PC-3 (cell line): ENCODE measurements around the gene CNKSR3. TPM values are rescaled to one million over a fixed set of nuclear protein-coding genes. Genes with fewer than 3 reads are reported as not detected.

ENCODE experiments used
- ATAC-seq: fragments of 200-7000 bp; cut with Tn5 transposase; 2 replicates; pipeline ENCODE4 v1.9.1; 2020; ENCODE audit warnings: mild to moderate bottlenecking, moderate library complexity
- BruUV-seq: library from RNA; stranded (reverse); fragments of 400-500 nt; replicated peaks from 2 replicates; lab custom pipeline; 2021; lab: Mats Ljungman, UMichigan
- CTCF ChIA-PET: fragments of 300-600 bp; sonication (Branson Sonifier 250); formaldehyde crosslinking; loops from one replicate; lab custom pipeline; 2022; ENCODE audit warnings: antibody characterized with exemption; lab: Charles Lee
- POLR2A ChIA-PET: fragments of 300-600 bp; sonication (Branson Sonifier 250); formaldehyde crosslinking; loops from one replicate; lab custom pipeline; 2022; ENCODE audit warnings: antibody characterized with exemption; ENCODE audit not compliant: unreplicated experiment; lab: Charles Lee
- DNase-seq: peaks from one replicate; pipeline ENCODE4 v3.0.0-alpha.2; 2015
- H2AFZ ChIP-seq: fragments of 300-600 bp; sonication (generic); 2 replicates; pipeline ENCODE4 v1.6.0; 2016; ENCODE audit warnings: antibody characterized with exemption, low read length
- H3F3A ChIP-seq: fragments of 300-600 bp; sonication (generic); one replicate; pipeline ENCODE4 v1.6.0; 2017; ENCODE audit warnings: antibody characterized with exemption, low read length, control low read depth, mild to moderate bottlenecking; ENCODE audit not compliant: unreplicated experiment
- H3K27ac ChIP-seq: fragments of 300-600 bp; sonication (generic); 2 replicates; pipeline ENCODE4 v1.5.1; 2016; ENCODE audit warnings: mild to moderate bottlenecking, low read length
- H3K27me3 ChIP-seq: fragments of 300-600 bp; sonication (generic); 2 replicates; pipeline ENCODE4 v1.6.1; 2016; ENCODE audit warnings: low read length, mixed read lengths
- H3K36me3 ChIP-seq: fragments of 300-600 bp; sonication (generic); 2 replicates; pipeline ENCODE4 v1.6.1; 2016; ENCODE audit warnings: low read depth, mixed run types, low read length, mixed read lengths
- H3K4me1 ChIP-seq: fragments of 300-600 bp; sonication (generic); 2 replicates; pipeline ENCODE4 v1.5.1; 2016; ENCODE audit warnings: low read length; ENCODE audit not compliant: insufficient read depth
- H3K4me2 ChIP-seq: fragments of 300-600 bp; sonication (generic); 2 replicates; pipeline ENCODE4 v1.6.0; 2016; ENCODE audit warnings: low read length
- H3K4me3 ChIP-seq: fragments of 300-600 bp; sonication (generic); 2 replicates; pipeline ENCODE4 v1.5.1; 2016; ENCODE audit warnings: mild to moderate bottlenecking, low read length, mixed read lengths
- H3K79me2 ChIP-seq: fragments of 300-600 bp; sonication (generic); 2 replicates; pipeline ENCODE4 v1.6.1; 2017; ENCODE audit warnings: low read length, mixed read lengths
- H3K9ac ChIP-seq: fragments of 300-600 bp; sonication (generic); 2 replicates; pipeline ENCODE4 v1.6.0; 2016; ENCODE audit warnings: mild to moderate bottlenecking, low read length
- H3K9me2 ChIP-seq: fragments of 300-600 bp; sonication (generic); replicated peaks from 2 replicates; pipeline ENCODE4 v1.6.1; 2016; ENCODE audit warnings: mixed run types, low read length, mixed read lengths
- H3K9me3 ChIP-seq: fragments of 300-600 bp; sonication (generic); 2 replicates; pipeline ENCODE4 v1.6.1; 2016; ENCODE audit warnings: low read length, mixed read lengths
- H4K20me1 ChIP-seq: fragments of 300-600 bp; sonication (generic); 2 replicates; pipeline ENCODE4 v1.6.1; 2016; ENCODE audit warnings: low read length, mixed read lengths
- CTCF ChIP-seq: fragments of 300-600 bp; sonication (generic); conservative IDR thresholded peaks from 2 replicates; pipeline ENCODE4 v1.5.1; 2017; ENCODE audit warnings: antibody characterized with exemption, low read depth, mild to moderate bottlenecking, low read length
- EZH2 ChIP-seq: fragments of 300-600 bp; sonication (generic); IDR thresholded peaks from one replicate; pipeline ENCODE4 v1.6.1; 2017; ENCODE audit warnings: antibody characterized with exemption, mild to moderate bottlenecking, low read length; ENCODE audit not compliant: unreplicated experiment
- EZH2phosphoT487 ChIP-seq: fragments of 300-600 bp; sonication (generic); IDR thresholded peaks from 2 replicates; pipeline ENCODE4 v1.6.1; 2018; ENCODE audit warnings: mild to moderate bottlenecking, antibody characterized with exemption, low read length, borderline replicate concordance
- intact Hi-C: fragments of 100-400 bp; cut with micrococcal nuclease; formaldehyde crosslinking; loops from 2 replicates; pipeline ENCODE4 v1.9.0; 2023
- total RNA-seq: library from RNA; depleted of rRNA; stranded (reverse); fragments of >200 nt; gene quantifications from 2 replicates; pipeline ENCODE4 v1.2.3, GENCODE V29; 2014

Gene CNKSR3
- total RNA-seq, 1 experiment from 2014 or later, result 3.2 TPM

GRCh38 chr6:154471609-154472362, 38.7 kb downstream of the CNKSR3 start:
- Histone ChIP-seq H3K4me3 (no peak overlapping the region), H2AFZ (no peak overlapping the region), H3K79me2 (no peaks in the 10 kb centered on the region), H3K27me3 (no peaks in the 10 kb centered on the region), H3K4me2 (no peak overlapping the region), H3K4me1 (peaks cover 15% of the 10 kb centered on the region), H3K9me2 (no peaks in the 10 kb centered on the region), H3K9ac (no peak overlapping the region), H3K27ac (no peak overlapping the region), H3F3A (no peaks in the 10 kb centered on the region), H3K9me3 (no peaks in the 10 kb centered on the region), H3K36me3 (no peaks in the 10 kb centered on the region; the same call in 1 of the 2 replicates), H4K20me1 (no peaks in the 10 kb centered on the region)
- POLR2A ChIA-PET, result no interaction called here
- no peak for DNase-seq
- intact Hi-C loops, result no loop called here
- TF ChIP-seq CTCF (no peak), EZH2 (no peak), EZH2phosphoT487 (no peak)
- ATAC-seq, result no peak
- CTCF ChIA-PET, result no interaction called here
- BruUV-seq, result no TSS peak

DNA sequence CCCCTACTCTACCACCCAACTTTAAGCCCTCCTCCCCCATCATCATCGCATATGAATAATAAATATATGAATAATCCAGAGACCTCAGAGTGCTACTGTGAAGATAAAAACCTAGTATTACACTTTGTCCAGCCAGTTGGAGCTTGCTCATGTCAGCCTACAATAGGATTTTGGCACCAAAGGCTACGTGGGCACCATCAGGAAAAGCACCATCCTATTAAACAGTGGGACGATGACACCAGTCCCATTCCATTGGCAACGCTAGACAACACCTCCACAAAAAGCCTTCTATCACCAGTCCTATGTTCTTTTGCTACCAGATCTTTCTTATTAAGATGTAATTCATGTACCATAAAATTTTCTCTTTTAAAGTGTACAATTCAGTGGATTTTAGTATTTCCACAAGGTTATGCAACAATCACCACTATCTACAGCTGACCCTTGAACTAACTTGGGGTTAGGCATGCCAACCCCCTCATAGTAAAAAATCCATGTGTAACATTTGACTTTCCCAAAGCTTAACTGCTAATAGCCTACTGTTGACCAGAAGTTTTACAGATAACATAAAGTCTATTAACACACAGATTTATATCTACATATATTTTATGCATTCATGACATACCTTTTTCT, 41.1 kb downstream of the CNKSR3 start:
- Histone ChIP-seq H3F3A (no peaks in the 10 kb centered on the region), H3K79me2 (no peaks in the 10 kb centered on the region), H3K27me3 (no peaks in the 10 kb centered on the region), H4K20me1 (no peaks in the 10 kb centered on the region), H3K9ac (no peak overlapping the region), H3K27ac (no peak overlapping the region), H3K4me1 (peaks cover 2% of the 10 kb centered on the region; the same call in 1 of the 2 replicates), H3K9me2 (no peaks in the 10 kb centered on the region), H3K4me2 (no peak overlapping the region), H3K4me3 (no peak overlapping the region), H3K36me3 (no peaks in the 10 kb centered on the region; the same call in 1 of the 2 replicates), H3K9me3 (no peaks in the 10 kb centered on the region), H2AFZ (no peak overlapping the region)
- ATAC-seq, result no peak
- no peak for DNase-seq
- ChIA-PET CTCF (no interaction called here), POLR2A (no interaction called here)
- TF ChIP-seq EZH2 (no peak), EZH2phosphoT487 (no peak), CTCF (no peak)
- no TSS peak for BruUV-seq
- intact Hi-C loops, result no loop called here

DNA sequence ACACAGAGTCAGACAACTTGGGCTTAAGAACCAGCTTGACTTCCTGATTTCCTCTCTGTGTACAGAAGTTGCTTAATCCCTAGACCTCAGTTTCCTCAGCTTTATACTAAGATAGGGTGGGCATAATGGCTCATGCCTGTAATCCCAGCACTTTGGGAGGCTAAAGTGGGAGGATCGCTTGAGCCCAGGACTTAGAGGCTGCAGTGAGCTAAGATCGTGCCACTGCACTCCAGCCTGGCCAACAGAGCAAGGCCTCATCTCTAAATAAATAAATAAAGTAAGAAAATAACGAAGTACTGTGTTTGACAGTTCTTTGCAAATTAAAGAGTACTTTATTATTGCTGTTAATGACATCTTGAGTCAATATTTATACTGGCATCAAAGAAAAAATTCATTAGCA, 41.7 kb downstream of the CNKSR3 start:
- POLR2A ChIA-PET, result no interaction called here
- intact Hi-C loops, result no loop called here
- H3K9me2 ChIP-seq, result no peaks in the 10 kb centered on the region
- H4K20me1 ChIP-seq, result no peaks in the 10 kb centered on the region
- H3K4me3 ChIP-seq, result no peak overlapping the region
- no peak for ATAC-seq
- no peaks in the 10 kb centered on the region for H3F3A ChIP-seq
- CTCF ChIA-PET, result no interaction called here
- H3K79me2 ChIP-seq, result no peaks in the 10 kb centered on the region
- H3K9me3 ChIP-seq, result no peaks in the 10 kb centered on the region
- DNase-seq, result no peak
- no peaks in the 10 kb centered on the region; the same call in 1 of the 2 replicates for H3K36me3 ChIP-seq
- TF ChIP-seq EZH2phosphoT487 (no peak), CTCF (no peak), EZH2 (no peak)
- BruUV-seq, result no TSS peak
- no peak overlapping the region for H2AFZ ChIP-seq
- H3K9ac ChIP-seq, result no peak overlapping the region
- H3K4me1 ChIP-seq, result no peaks in the 10 kb centered on the region
- no peak overlapping the region for H3K4me2 ChIP-seq
- no peaks in the 10 kb centered on the region for H3K27me3 ChIP-seq
- H3K27ac ChIP-seq, result no peak overlapping the region
